ENCODE data around the gene GCG.

- no peak for TF ChIP-seq TBP (IDR thresholded peaks at IDR 0.05; ENCODE audit: low read depth, low read length)
- no peak for TF ChIP-seq CEBPB (IDR thresholded peaks at IDR 0.05; ENCODE audit: low read depth, low read length)
- no peak for TF ChIP-seq E2F6 (IDR thresholded peaks at IDR 0.05)
- no peak for TF ChIP-seq GABPA (IDR thresholded peaks at IDR 0.05; ENCODE audit: borderline replicate concordance, insufficient read depth, low read length)
- TF ChIP-seq, protein P1, sequence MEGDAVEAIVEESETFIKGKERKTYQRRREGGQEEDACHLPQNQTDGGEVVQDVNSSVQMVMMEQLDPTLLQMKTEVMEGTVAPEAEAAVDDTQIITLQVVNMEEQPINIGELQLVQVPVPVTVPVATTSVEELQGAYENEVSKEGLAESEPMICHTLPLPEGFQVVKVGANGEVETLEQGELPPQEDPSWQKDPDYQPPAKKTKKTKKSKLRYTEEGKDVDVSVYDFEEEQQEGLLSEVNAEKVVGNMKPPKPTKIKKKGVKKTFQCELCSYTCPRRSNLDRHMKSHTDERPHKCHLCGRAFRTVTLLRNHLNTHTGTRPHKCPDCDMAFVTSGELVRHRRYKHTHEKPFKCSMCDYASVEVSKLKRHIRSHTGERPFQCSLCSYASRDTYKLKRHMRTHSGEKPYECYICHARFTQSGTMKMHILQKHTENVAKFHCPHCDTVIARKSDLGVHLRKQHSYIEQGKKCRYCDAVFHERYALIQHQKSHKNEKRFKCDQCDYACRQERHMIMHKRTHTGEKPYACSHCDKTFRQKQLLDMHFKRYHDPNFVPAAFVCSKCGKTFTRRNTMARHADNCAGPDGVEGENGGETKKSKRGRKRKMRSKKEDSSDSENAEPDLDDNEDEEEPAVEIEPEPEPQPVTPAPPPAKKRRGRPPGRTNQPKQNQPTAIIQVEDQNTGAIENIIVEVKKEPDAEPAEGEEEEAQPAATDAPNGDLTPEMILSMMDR (IDR thresholded peaks at IDR 0.05; ENCODE audit: control extremely low read depth in 1 of 3, insufficient read depth in 1 of 3, low read depth in 1 of 3, low read length in 3 of 3): no peak
- TF ChIP-seq RAD21 (IDR thresholded peaks at IDR 0.05 in 1 of 2, conservative IDR thresholded peaks at IDR 0.05 in 1 of 2; ENCODE audit: low read depth in 2 of 2, low read length in 2 of 2): no peak
- no peak for TF ChIP-seq KDM5A (IDR thresholded peaks at IDR 0.05; ENCODE audit: low read length)
- no peak for TF ChIP-seq FOSL1 (IDR thresholded peaks at IDR 0.05; ENCODE audit: insufficient read depth, low read depth, low read length)
- no peak for TF ChIP-seq MAX (IDR thresholded peaks at IDR 0.05)
- TF ChIP-seq SIN3A (conservative IDR thresholded peaks at IDR 0.05 in 1 of 2, IDR thresholded peaks at IDR 0.05 in 1 of 2; ENCODE audit: low read depth in 1 of 2, low read length in 2 of 2): no peak
- TF ChIP-seq POLR2AphosphoS5 (IDR thresholded peaks at IDR 0.05; ENCODE audit: low read depth, low read length): no peak
- no peak for TF ChIP-seq RXRA (IDR thresholded peaks at IDR 0.05; ENCODE audit: insufficient read depth, low read depth, low read length)
- no peak for TF ChIP-seq EZH2 (IDR thresholded peaks at IDR 0.05; ENCODE audit: low read depth, low read length, severe bottlenecking)
- no peak for TF ChIP-seq YY1 (IDR thresholded peaks at IDR 0.05; ENCODE audit: low read depth, low read length)
Measured at GRCh38 chr2:162116352-162116751, 35.7 kb downstream of the GCG start.

All from H1 (cell line).